Stimulated activated naive CD8-positive, alpha-beta T cell treated with anti-CD3 and anti-CD28 coated beads, Interleukin-15, amount 100 ng/mL, for 72 hours (primary cell): ENCODE measurements around the gene SINHCAF.
"Not testable (repeated sequence)": the region's sequence is repeated elsewhere in the genome, so short reads cannot be mapped to it uniquely, and the experiment has no call there.

Experiments used
- ATAC-seq: fragments of 150-1000 bp; cut with Tn5 transposase; 2 replicates; pipeline ENCODE4 v1.10.0; 2021; ENCODE audit warnings: mild to moderate bottlenecking, moderate library complexity
- DNase-seq, 2 donors: peaks; one replicate each; pipeline ENCODE4 v3.0.0; 2021 to 2022
- H3K27ac Mint-ChIP-seq, 2 donors: one replicate each; pipeline ENCODE4 v1.8.0; 2022; ENCODE audit warnings: mild to moderate bottlenecking in 2 of 2, mixed read lengths in 2 of 2, moderate library complexity in 2 of 2
- H3K27me3 Mint-ChIP-seq: one replicate; pipeline ENCODE4 v1.8.0; 2022; ENCODE audit warnings: mixed read lengths
- H3K4me1 Mint-ChIP-seq: one replicate; pipeline ENCODE4 v1.8.0; 2022; ENCODE audit warnings: mild to moderate bottlenecking, mixed read lengths
- H3K4me3 Mint-ChIP-seq, 2 donors: one replicate each; pipeline ENCODE4 v1.8.0; 2022; ENCODE audit warnings: mild to moderate bottlenecking in 2 of 2, mixed read lengths in 2 of 2, moderate library complexity in 1 of 2
- H3K9me3 Mint-ChIP-seq, 2 donors: one replicate each; pipeline ENCODE4 v1.8.0; 2022; ENCODE audit warnings: mixed read lengths in 2 of 2

The SINHCAF gene

DNA sequence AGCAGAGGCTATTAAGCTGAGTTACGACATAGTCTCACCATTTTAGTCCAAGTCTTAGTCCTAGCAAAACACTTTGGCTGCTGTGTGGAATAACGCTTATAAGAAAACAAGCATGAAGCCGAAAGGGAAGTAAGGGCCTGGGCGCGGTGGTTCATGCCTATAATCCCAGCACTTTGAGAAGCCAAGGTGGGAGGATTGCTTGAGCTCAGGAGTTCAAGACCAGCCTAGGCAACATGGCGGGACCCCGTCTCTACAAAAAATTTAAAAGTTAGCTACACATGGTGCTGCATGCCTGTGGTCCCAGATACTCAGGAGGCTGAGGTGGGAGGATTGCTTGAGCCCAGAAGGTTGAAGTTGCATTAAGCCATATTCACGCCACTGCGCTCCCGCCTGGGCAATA, 83.5 kb downstream of the SINHCAF start:
- H3K4me1 Mint-ChIP-seq, H3K4me3 Mint-ChIP-seq, H3K9me3 Mint-ChIP-seq, DNase-seq, H3K27me3 Mint-ChIP-seq, H3K27ac Mint-ChIP-seq, ATAC-seq: not testable (repeated sequence)

DNA sequence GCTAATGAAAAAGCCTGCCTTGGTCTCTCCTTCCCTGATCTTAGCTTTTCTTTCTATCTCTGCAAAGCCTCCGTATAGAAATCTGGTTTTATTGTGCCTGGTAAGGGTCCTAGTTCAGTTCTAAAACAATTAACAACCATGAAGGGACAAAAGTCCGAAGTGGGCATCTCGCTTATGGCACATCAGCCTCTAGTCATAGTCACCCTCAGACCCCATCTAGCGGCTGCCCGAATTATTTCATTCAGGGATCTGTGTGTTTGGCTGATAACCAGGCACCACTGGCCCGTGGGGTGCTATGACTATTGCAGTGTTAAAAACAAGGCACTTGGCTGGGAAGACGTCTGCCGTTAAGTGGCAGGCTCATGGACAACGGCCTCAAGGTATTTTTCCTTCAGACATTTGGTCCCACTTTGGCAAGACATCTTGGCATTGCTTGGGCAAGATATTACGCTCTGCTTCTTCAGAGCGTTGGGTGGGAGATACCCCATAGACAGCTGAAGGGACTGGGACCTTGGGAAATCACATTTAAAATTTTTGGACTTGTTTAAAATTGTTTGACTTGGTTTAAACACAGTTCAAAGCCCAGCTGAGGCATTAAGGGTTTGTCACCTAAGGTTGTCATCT, 87.1 kb downstream of the SINHCAF start:
- ATAC-seq = peak; percentile 83
- Mint-ChIP-seq H3K27ac (peak overlapping the region in 1 of 2 donors; percentile 64), H3K4me1 (peaks cover 12% of the 10 kb centered on the region), H3K9me3 (no peaks in the 10 kb centered on the region), H3K27me3 (peaks cover 40% of the 10 kb centered on the region), H3K4me3 (peak overlapping the region in 1 of 2 donors; percentile 36)
- peak; percentile 50 to 62 for DNase-seq

DNA sequence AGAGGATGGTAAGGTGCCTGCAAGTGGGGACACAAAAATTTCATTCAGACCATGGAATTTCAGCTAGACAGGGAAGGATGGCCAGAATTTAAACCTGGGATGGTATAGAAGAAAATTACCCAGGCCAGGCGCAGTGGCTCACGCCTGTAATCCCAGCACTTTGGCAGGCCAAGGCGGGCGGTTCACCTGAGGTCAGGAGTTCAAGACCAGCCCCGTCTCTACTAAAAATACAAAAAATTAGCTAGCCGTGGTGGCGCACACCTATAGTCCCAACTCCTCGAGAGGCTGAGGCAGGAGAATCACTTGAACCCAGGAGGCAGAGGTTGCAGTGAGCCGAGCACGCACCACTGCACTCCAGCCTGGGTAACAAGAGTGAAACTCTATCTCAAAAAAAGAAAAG, 87.6 kb downstream of the SINHCAF start:
- H3K9me3 Mint-ChIP-seq, H3K27ac Mint-ChIP-seq, ATAC-seq, DNase-seq, H3K4me3 Mint-ChIP-seq: not testable (repeated sequence)
- H3K27me3 Mint-ChIP-seq = peaks cover 43% of the 10 kb centered on the region
- H3K4me1 Mint-ChIP-seq = peaks cover 12% of the 10 kb centered on the region

DNA sequence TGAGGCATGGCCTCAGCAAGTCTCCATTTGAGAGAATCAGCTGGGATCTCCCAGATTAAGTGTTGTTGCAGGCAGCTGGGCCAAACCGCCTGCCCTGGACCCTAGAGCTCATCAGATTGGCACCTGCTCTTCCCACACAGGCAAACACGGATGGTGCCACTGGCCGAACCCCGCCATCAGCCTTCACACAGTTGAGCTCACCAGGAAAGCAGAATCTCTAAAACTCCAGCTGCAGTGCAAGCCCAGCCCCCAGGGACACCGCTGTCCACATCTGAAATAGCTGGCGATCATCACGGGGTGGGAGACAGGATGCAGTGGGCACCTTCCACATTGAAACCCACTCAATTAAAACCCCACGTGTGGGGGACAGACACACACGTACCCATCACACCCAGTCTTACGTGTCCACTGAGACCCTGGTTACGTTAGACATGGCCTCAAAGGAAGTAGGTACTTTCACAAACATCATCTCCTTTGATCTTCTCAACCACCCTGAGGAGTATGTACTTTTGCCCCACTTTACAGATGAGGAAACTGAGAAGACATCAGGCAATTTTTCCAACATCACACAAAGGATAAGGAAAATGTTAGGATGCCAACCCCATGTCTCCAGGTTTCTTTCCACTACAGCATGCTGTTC, 88.8 kb downstream of the SINHCAF start:
- Mint-ChIP-seq H3K4me3 (no peak overlapping the region), H3K27me3 (peaks cover 43% of the 10 kb centered on the region), H3K27ac (no peak overlapping the region), H3K9me3 (no peaks in the 10 kb centered on the region), H3K4me1 (peaks cover 12% of the 10 kb centered on the region)
- DNase-seq = no peak
- ATAC-seq = peak; percentile 44

DNA sequence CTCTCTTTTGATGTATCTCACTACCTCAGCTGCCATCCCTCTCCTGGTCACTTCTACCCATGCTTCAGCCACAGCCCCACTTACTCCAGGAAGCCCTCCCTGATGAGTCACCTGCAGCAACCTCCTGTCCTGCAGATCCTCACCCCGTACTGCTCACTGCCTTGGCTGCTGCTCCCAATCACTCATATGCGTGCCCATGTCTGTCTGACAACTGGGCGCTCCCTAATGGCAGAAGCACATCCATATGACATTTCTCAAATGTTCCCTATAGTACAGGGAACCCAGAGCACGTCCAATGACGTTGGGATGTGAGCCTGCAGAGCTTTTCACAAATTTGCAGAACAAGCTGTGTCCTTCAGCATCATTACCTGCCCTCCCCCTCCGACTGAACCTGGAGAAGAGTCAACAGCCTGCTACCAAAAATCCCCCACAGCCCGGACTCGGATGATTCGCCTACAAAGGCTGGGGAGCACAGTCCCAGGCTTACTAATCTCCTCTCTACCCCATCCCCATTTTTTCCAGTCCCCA, 90.0 kb downstream of the SINHCAF start:
- ATAC-seq (no peak), DNase-seq (no peak)
- Mint-ChIP-seq H3K4me3 (no peak overlapping the region), H3K9me3 (peaks cover 0 to 6% of the 10 kb centered on the region in 2 donors), H3K27me3 (peaks cover 43% of the 10 kb centered on the region), H3K4me1 (peaks cover 12% of the 10 kb centered on the region), H3K27ac (no peak overlapping the region)

DNA sequence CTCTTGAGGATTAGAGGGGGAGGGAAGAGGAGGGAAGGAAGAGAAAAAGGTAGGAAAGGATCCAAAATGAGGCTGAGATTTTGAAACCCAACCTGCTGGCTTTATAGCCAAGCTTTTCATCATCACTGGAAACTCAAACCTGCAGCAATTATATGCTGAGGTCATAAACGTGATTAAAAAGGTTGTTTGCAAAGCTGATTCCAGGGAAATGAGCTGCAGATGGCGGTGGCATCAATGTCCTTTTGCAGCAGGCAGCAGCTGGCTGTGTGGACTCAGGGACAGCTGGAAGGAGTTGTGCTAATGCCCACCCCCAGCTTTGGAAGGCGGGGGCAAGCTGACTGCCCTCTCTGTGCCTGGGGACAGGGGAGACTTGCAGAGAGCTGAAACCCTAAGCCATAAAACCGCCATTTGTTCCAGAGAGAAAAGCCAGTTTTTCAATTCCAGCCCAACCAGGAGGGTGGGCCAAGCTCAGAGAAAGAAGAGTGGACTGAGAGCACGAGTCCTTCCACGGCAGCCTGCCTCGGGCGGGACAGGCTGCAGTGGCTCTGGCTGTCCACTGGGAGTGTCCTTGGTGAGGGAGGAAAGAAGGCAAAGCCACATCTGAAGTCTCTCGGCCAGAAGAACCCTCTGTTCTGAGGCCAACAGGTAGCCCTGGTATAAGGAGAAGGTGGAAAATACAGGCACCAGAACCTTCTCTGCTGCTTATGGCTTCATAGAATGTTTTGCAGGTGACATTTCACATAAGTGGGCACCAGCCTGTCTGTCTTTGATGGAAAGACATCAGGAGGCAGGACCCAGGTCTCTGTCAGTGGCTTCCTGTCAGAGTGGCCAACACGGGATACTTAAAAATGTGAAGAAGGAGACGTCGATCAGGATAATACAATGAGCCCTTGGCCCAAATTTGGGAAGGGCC, 90.7 kb downstream of the SINHCAF start:
- H3K27me3 Mint-ChIP-seq = peaks cover 43% of the 10 kb centered on the region
- H3K27ac Mint-ChIP-seq = no peak overlapping the region
- H3K9me3 Mint-ChIP-seq = peaks cover 0 to 6% of the 10 kb centered on the region in 2 donors
- H3K4me3 Mint-ChIP-seq = no peak overlapping the region
- DNase-seq (no peak), ATAC-seq (no peak)
- peaks cover 12% of the 10 kb centered on the region for H3K4me1 Mint-ChIP-seq

DNA sequence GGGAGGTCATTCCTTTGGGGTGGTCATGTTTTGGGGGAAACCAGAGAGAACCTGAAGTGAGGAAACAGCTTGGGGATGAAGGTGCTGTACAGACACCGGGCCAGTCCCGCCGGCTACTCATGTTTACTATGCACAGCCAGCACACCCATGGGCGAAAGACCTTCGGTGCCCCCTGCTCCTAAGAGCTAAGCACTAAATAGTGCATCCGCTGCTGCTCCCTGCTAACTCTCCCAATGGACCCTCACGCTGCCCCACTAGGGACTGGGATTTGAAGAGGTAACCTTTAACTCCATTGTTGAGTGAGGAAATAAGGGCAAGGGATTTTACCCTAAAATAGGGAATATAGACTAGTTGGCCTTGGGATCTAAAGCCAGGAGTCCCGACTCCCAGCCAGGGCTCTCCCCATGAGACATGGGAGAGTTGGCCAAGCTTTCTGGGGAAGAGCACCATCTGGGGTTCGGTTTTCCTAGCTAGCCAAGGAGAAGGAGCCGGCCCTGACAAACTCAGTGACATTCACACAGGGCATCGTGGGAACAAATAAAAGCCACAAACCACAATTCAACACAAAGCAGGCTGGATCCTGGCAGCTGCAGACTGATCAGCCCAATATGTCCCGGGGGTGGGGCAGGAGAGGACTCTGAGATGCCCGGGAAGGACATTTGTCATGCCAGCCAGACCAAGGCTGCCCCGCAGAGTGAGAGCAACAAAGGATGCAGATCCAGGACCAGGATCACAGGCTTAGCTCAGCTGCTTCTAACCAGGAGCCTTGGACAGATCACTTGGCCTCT, 91.7 kb downstream of the SINHCAF start:
- Mint-ChIP-seq H3K4me1 (peaks cover 12% of the 10 kb centered on the region), H3K27ac (no peak overlapping the region), H3K27me3 (peaks cover 43% of the 10 kb centered on the region), H3K9me3 (peaks cover 0 to 6% of the 10 kb centered on the region in 2 donors), H3K4me3 (no peak overlapping the region)
- ATAC-seq = no peak
- DNase-seq = no peak

DNA sequence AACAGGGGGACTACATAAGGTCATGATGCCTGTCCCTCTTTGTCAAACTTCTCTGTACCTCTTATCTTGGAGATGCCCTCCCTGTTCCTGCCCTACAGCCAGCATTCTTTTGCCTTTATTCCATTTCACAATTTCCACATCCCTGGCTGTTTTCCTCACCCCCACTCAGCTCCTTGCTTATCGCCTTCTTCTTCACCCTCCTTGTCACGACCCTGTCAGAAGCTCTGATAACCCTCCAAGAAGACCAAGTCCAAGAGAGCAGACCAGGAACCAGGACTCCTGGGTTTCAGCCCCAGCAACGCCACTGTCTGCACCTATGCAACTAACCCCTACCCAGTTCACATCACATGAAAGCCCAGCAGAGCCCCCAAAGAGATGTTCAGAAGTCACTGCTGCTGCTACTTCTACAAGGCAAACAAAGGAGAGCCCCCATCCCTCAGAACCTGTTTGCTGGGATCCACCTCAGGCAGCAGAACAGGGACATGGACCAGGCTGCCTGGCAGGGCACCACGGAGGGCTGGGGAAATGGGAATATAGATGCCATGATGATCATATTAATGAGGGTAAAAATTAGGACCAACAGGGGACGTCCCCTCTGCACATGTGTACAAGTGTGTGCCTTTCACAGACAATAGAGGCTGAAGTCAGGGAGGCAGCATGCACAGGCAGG, 92.8 kb downstream of the SINHCAF start:
- Mint-ChIP-seq H3K27me3 (peaks cover 42% of the 10 kb centered on the region), H3K9me3 (peaks cover 0 to 6% of the 10 kb centered on the region in 2 donors), H3K4me3 (no peak overlapping the region), H3K4me1 (peaks cover 12% of the 10 kb centered on the region), H3K27ac (no peak overlapping the region)
- DNase-seq (no peak), ATAC-seq (no peak)

DNA sequence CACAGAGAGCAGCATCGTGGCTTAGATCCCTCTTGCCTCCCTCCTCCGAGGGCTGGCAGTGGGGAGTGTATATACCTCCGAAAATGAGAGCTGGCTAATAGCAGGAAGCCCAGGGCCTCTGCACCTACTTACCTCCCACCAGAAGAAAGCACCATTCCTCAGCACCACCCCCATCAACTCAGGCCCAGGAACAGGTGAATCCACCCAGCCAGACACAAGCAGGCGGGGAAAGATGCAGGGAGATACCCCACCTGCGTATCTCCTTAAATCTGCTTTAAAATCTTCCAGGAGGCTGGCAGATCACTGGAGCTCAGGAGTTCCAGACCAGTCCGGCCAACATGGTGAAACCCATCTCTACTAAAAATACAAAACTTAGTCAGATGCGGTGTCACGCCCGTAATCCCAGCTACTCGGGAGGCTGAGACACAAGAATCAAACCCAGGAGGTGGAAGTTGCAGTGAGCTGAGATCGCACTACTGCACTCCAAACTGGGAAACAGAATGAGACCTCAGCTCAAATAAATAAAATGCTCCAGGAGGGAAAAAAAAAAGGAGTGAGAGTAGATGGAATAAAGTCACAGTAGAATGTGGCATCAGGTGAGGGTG, 93.5 kb downstream of the SINHCAF start:
- ATAC-seq = no peak
- DNase-seq = no peak
- H3K4me1 Mint-ChIP-seq = peaks cover 8% of the 10 kb centered on the region
- peaks cover 34% of the 10 kb centered on the region for H3K27me3 Mint-ChIP-seq
- peaks cover 0 to 6% of the 10 kb centered on the region in 2 donors for H3K9me3 Mint-ChIP-seq
- peak overlapping the region in 1 of 2 donors; percentile 44 for H3K27ac Mint-ChIP-seq
- no peak overlapping the region for H3K4me3 Mint-ChIP-seq

DNA sequence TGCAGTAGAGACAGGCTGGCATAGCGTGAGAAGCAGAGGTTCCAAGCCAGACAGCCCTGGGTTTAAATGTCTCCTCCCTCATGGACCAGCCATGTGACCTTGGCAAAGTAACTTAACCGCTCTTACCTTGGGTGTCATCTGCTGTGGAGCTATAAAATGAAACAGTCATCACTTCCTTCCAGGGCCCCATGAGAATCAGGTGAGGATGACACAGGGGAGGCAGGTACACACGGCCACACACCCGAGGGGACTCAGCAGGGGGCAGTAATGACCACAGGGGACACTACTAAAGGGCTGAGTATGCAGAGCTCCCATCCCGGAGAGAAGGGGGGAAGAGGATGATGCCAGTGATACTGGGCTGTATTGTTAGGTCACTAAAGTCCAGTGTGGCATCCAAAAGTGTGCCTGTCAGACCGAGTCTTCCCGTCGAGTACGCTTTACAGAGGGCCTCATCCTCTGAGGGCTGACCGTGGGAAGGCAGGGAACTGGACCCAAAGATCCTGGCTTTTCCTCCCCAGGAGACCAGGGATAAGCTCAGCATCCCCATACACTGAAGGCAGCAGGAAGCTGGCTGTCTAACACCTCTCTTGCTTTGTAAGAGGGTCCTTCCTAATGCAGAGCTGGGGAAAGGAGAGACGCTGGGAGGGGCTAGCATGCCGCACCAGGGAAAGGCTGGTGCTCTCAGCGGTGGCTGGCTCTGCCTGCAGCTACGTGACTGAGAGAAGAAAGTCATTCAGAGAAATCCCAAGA, 94.2 kb downstream of the SINHCAF start:
- ATAC-seq (no peak), DNase-seq (no peak)
- peak overlapping the region in 1 of 2 donors; percentile 44 for H3K27ac Mint-ChIP-seq
- peaks cover 0 to 6% of the 10 kb centered on the region in 2 donors for H3K9me3 Mint-ChIP-seq
- H3K27me3 Mint-ChIP-seq = peaks cover 28% of the 10 kb centered on the region
- H3K4me1 Mint-ChIP-seq = peaks cover under 1% of the 10 kb centered on the region
- H3K4me3 Mint-ChIP-seq = no peak overlapping the region
